WERI-Rb-1 (cell line): ENCODE results near the gene KCNE4.

Experiments used
- DNase-seq: peaks from one replicate; pipeline ENCODE4 v3.0.0-alpha.2; 2020
- H3K27ac ChIP-seq: fragments of 250-450 bp; sonication (Bioruptor Pico); 2 replicates; pipeline ENCODE4 v1.5.1; 2020; ENCODE audit warnings: mild to moderate bottlenecking, moderate library complexity
- H3K27me3 ChIP-seq: fragments of 250-450 bp; sonication (Bioruptor Pico); 2 replicates; pipeline ENCODE4 v1.5.1; 2021; ENCODE audit warnings: mild to moderate bottlenecking, low read depth, moderate library complexity; ENCODE audit not compliant: insufficient read depth, severe bottlenecking
- H3K36me3 ChIP-seq: fragments of 250-450 bp; sonication (Bioruptor Pico); 2 replicates; pipeline ENCODE4 v1.5.1; 2020; ENCODE audit warnings: mild to moderate bottlenecking, moderate library complexity
- H3K4me3 ChIP-seq: 2 replicates; pipeline ENCODE4 v1.5.1; 2011; ENCODE audit warnings: low read depth, mild to moderate bottlenecking, control low read depth, low read length
- H3K9me3 ChIP-seq: fragments of 250-450 bp; sonication (Bioruptor Pico); 2 replicates; pipeline ENCODE4 v1.5.1; 2021; ENCODE audit warnings: mild to moderate bottlenecking, moderate library complexity; ENCODE audit not compliant: severe bottlenecking
- TF ChIP-seq, protein P1 (sequence below): IDR thresholded peaks from 2 replicates; pipeline ENCODE4 v1.5.1; 2011; ENCODE audit warnings: low read depth, mild to moderate bottlenecking, control low read depth, inconsistent platforms, low read length

Gene KCNE4

DNA sequence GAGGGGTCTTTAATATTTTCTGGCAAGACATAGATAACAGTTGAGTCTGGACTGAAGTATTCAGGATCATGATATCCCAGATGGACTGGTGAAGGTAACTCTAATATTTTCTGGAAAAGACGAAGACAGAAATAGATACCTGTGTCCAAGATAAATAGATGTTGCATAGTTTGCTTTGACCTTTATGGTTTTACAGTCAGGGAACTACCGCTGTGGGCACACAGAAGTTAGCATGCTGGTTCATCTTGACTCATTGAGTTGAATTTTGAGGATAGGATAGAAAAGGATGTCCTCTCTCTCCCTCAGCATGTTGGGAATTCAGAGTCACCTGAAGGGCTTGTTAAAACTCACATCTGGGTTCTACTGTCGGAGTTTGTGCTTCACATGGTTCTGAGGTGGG, 20.8 kb downstream of the KCNE4 start:
- no peaks in the 10 kb centered on the region for H3K9me3 ChIP-seq
- H3K27me3 ChIP-seq, result no peaks in the 10 kb centered on the region
- no peaks in the 10 kb centered on the region for H3K36me3 ChIP-seq
- H3K4me3 ChIP-seq, result no peak overlapping the region
- TF ChIP-seq, protein P1, sequence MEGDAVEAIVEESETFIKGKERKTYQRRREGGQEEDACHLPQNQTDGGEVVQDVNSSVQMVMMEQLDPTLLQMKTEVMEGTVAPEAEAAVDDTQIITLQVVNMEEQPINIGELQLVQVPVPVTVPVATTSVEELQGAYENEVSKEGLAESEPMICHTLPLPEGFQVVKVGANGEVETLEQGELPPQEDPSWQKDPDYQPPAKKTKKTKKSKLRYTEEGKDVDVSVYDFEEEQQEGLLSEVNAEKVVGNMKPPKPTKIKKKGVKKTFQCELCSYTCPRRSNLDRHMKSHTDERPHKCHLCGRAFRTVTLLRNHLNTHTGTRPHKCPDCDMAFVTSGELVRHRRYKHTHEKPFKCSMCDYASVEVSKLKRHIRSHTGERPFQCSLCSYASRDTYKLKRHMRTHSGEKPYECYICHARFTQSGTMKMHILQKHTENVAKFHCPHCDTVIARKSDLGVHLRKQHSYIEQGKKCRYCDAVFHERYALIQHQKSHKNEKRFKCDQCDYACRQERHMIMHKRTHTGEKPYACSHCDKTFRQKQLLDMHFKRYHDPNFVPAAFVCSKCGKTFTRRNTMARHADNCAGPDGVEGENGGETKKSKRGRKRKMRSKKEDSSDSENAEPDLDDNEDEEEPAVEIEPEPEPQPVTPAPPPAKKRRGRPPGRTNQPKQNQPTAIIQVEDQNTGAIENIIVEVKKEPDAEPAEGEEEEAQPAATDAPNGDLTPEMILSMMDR, result no peak
- no peak for DNase-seq
- no peak overlapping the region for H3K27ac ChIP-seq

DNA sequence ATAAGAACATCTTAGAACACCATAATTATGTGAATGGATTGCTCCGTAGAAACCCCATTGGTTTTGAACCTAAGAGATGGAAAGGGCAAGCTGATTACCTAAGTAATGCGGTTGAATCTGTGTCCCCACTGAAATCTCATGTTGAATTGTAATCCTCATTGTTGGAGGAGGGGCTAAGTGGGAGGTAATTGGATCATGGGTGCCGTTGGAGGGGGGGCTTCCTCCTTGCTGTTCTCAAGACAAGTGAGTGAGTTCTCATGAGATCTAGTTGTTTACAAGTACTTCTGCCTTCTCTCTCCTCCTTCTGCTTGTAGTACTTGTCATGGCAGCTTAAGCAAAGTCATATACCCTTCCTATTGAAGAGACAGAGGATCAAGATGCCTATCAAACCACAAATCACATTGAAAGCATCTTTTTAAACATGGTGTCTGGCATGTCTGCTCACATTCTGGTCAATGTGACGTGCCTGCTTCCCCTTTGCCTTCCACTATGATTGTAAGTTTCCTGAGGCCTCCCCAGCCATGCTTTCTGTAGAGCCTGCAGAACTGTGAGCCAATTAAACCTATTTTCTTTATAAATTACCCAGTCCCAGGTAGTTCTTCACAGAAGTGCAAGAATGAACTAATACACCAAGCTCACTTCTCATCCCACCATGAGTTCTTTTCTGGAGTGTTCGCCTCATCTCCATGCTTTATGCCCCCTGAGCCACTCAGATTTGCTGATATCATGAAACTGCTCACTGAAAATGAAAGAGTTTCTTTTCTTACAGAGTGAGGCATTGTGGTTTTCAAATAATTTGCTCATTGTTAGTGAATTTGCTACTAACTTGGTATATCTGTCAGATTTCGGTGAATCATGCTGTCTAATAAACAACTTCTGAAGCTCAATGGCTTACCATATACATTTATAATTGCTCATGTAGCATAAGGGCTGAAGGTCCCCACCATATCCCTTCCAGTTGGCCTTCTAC, 23.6 kb downstream of the KCNE4 start:
- no peaks in the 10 kb centered on the region for H3K27me3 ChIP-seq
- TF ChIP-seq, protein P1, result no peak
- H3K27ac ChIP-seq, result peak overlapping the region; percentile 45
- DNase-seq, result peak; percentile 80
- no peaks in the 10 kb centered on the region for H3K36me3 ChIP-seq
- no peak overlapping the region for H3K4me3 ChIP-seq
- no peaks in the 10 kb centered on the region for H3K9me3 ChIP-seq

DNA sequence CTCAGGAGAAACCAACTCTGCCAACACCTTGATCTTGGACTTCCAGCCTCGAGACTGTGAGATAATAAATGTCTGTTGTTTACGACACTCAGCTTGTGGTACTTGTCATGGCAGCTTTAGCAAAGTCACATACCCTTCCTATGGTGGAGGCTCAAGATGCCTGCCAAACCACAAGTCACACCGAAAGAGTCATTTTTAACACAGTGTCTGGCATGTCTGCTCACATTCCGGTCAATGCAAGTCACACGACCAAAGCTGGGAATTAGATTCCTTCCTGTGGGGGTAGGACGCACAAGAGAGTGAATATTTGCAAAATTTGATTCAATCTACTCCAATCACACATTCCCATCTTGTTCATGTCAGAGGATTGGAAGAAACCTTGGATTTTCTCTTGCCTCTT, 24.6 kb downstream of the KCNE4 start:
- Histone ChIP-seq H3K27me3 (no peaks in the 10 kb centered on the region), H3K4me3 (no peak overlapping the region), H3K36me3 (no peaks in the 10 kb centered on the region), H3K27ac (no peak overlapping the region), H3K9me3 (no peaks in the 10 kb centered on the region)
- TF ChIP-seq, protein P1, result no peak
- no peak for DNase-seq

DNA sequence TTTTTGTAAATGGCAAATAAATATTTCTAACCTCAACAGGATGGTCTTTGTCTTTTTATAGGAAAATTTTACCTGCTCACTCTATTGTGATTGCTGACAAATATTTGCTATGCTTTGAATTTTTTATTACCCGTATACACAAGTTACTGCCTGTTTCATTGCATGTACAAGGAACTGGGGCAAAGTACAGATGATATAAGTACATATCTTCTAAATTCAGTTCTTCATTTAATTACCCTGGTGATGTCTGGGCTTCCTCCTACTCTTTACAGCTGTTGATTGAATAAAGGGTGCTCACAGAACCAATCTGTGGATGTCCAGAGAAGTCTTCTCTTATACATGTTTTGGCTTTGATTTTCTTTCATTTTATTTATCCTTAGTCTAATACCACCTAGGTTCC, 26.5 kb downstream of the KCNE4 start:
- TF ChIP-seq, protein P1, result no peak
- Histone ChIP-seq H3K27me3 (no peaks in the 10 kb centered on the region), H3K36me3 (no peaks in the 10 kb centered on the region), H3K27ac (no peak overlapping the region), H3K9me3 (no peaks in the 10 kb centered on the region), H3K4me3 (no peak overlapping the region)
- no peak for DNase-seq

DNA sequence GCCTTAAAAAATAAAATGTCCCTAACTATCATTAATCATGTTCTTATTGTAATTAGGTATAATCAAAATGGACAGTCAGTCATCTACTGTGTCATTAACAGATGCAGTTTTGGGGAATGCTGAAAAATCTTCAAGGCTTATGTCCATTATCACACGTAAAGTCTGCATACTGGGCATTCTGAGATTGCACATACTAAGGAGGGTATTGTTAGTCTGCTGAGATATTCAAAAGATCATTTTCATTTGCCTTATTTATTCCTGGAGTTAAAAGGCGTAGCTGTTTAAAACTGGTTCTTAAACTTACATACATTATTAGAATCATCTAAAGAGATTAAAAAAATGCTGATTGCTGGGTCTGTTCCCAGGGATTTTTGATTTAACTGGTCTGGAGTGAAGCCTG, 27.4 kb downstream of the KCNE4 start:
- no peaks in the 10 kb centered on the region for H3K9me3 ChIP-seq
- no peak overlapping the region for H3K4me3 ChIP-seq
- H3K36me3 ChIP-seq, result no peaks in the 10 kb centered on the region
- H3K27ac ChIP-seq, result no peak overlapping the region
- no peaks in the 10 kb centered on the region for H3K27me3 ChIP-seq
- TF ChIP-seq, protein P1, result no peak
- no peak for DNase-seq
